Lower lobe of right lung (tissue), 2 donors: Measurements from ENCODE around the gene MICAL2. TPM values are rescaled to one million over a fixed set of nuclear protein-coding genes. Genes with fewer than 3 reads are reported as not detected.

Experiments
- ATAC-seq, 2 donors: fragments of 200-7000 bp; cut with Tn5 transposase; one replicate each; pipeline ENCODE4 v1.9.1; 2020 to 2022; ENCODE audit warnings: mild to moderate bottlenecking in 2 of 2, moderate library complexity in 2 of 2
- DNase-seq: peaks from one replicate; pipeline ENCODE4 v3.0.0-alpha.2; 2020
- H3K27ac ChIP-seq: fragments of 200-600 bp; one replicate; pipeline ENCODE4 v1.8.0; 2022
- H3K27me3 ChIP-seq: fragments of 200-600 bp; one replicate; pipeline ENCODE4 v1.8.0; 2022; ENCODE audit warnings: low read depth
- H3K36me3 ChIP-seq: fragments of 200-600 bp; one replicate; pipeline ENCODE4 v1.8.0; 2022; ENCODE audit warnings: mild to moderate bottlenecking
- H3K4me1 ChIP-seq: fragments of 200-600 bp; one replicate; pipeline ENCODE4 v1.8.0; 2022
- H3K4me3 ChIP-seq: fragments of 200-600 bp; one replicate; pipeline ENCODE4 v1.8.0; 2022; ENCODE audit warnings: mild to moderate bottlenecking
- H3K9me3 ChIP-seq: fragments of 200-600 bp; one replicate; pipeline ENCODE4 v1.8.0; 2022
- CTCF ChIP-seq: fragments of 200-600 bp; IDR thresholded peaks from one replicate; pipeline ENCODE4 v1.8.0; 2022; ENCODE audit warnings: antibody characterized with exemption, mild to moderate bottlenecking
- intact Hi-C: fragments of 100-400 bp; cut with DNase I; formaldehyde crosslinking; loops from one replicate; pipeline ENCODE4 v1.11.0; 2022
- total RNA-seq: library from RNA; stranded (reverse); fragmentation: NEBNext Ultra II Directional; extraction: Animal tissue kit (Norgen Biotek cat#: 25700); gene quantifications from one replicate; pipeline ENCODE4 v1.2.1, GENCODE V29; 2021
- donor health status: DM: no; HTN: yes; CAD: no; lungs with severe emphysema.

Gene MICAL2
- total RNA-seq, 1 donor from 2014 or later: 127 TPM

GRCh38 chr11:12264361-12264760 is 154.0 kb downstream of the MICAL2 start:
- ATAC-seq (no peak), DNase-seq (no peak)
- Histone ChIP-seq H3K36me3 (peaks cover 48% of the 10 kb centered on the region), H3K9me3 (no peaks in the 10 kb centered on the region), H3K4me1 (peaks cover 7% of the 10 kb centered on the region), H3K27ac (no peak overlapping the region), H3K27me3 (no peaks in the 10 kb centered on the region), H3K4me3 (no peak overlapping the region)
- intact Hi-C loops: no loop called here
- no peak for TF ChIP-seq CTCF

GRCh38 chr11:12266132-12266531 is 155.7 kb downstream of the MICAL2 start:
- Histone ChIP-seq H3K4me3 (no peak overlapping the region), H3K36me3 (peaks cover 31% of the 10 kb centered on the region), H3K4me1 (peaks cover 13% of the 10 kb centered on the region), H3K9me3 (no peaks in the 10 kb centered on the region), H3K27me3 (no peaks in the 10 kb centered on the region), H3K27ac (no peak overlapping the region)
- DNase-seq (no peak), ATAC-seq (no peak)
- intact Hi-C loops: no loop called here
- TF ChIP-seq CTCF: no peak

GRCh38 chr11:12266943-12267342 is 156.6 kb downstream of the MICAL2 start:
- TF ChIP-seq CTCF: no peak
- Histone ChIP-seq H3K27ac (no peak overlapping the region), H3K27me3 (no peaks in the 10 kb centered on the region), H3K4me3 (no peak overlapping the region), H3K4me1 (peaks cover 13% of the 10 kb centered on the region), H3K9me3 (no peaks in the 10 kb centered on the region), H3K36me3 (peaks cover 22% of the 10 kb centered on the region)
- intact Hi-C loops: no loop called here
- DNase-seq (no peak), ATAC-seq (no peak)

GRCh38 chr11:12267921-12268320 is 157.5 kb downstream of the MICAL2 start:
- Histone ChIP-seq H3K4me1 (peaks cover 13% of the 10 kb centered on the region), H3K9me3 (no peaks in the 10 kb centered on the region), H3K4me3 (no peak overlapping the region), H3K36me3 (peaks cover 13% of the 10 kb centered on the region), H3K27me3 (no peaks in the 10 kb centered on the region), H3K27ac (no peak overlapping the region)
- DNase-seq (no peak), ATAC-seq (no peak)
- TF ChIP-seq CTCF: no peak
- intact Hi-C loops: no loop called here

- intact Hi-C loops: no loop called here
Measured at GRCh38 chr11:12269104-12269441, 158.7 kb downstream of the MICAL2 start.

More at GRCh38 chr11:12269104-12269441, 158.7 kb downstream of the MICAL2 start:
- no peak for TF ChIP-seq CTCF
- no peak overlapping the region for H3K4me3 ChIP-seq
- H3K27me3 ChIP-seq: no peaks in the 10 kb centered on the region
- peaks cover 1% of the 10 kb centered on the region for H3K36me3 ChIP-seq
- DNase-seq: no peak
- no peaks in the 10 kb centered on the region for H3K9me3 ChIP-seq
- H3K27ac ChIP-seq: no peak overlapping the region
- ATAC-seq: peak; percentile 69
- H3K4me1 ChIP-seq: peaks cover 13% of the 10 kb centered on the region
